Stimulated activated CD4-positive, alpha-beta T cell treated with anti-CD3 and anti-CD28 coated beads, Interleukin-12 subunit alpha, Interleukin-12 subunit beta, amount 100 ng/mL, for 48 hours (primary cell): ENCODE data around the gene C1GALT1.
"Not testable (repeated sequence)": the region's sequence is repeated elsewhere in the genome, so short reads cannot be mapped to it uniquely, and the experiment has no call there.

Source experiments
- DNase-seq, 3 donors: peaks; one replicate each; pipeline ENCODE4 v3.0.0-alpha.2; 2020; ENCODE audit warnings: low read depth in 2 of 3, low spot score in 1 of 3

Gene C1GALT1

GRCh38 chr7:7166318-7166717, 16.0 kb upstream of the C1GALT1 start:
- DNase-seq, result no peak

GRCh38 chr7:7169296-7169695, 13.0 kb upstream of the C1GALT1 start:
- DNase-seq, result no peak

- DNase-seq, result no peak
Measured at GRCh38 chr7:7173956-7174632, 8.2 kb upstream of the C1GALT1 start.

- no peak for DNase-seq
Measured at GRCh38 chr7:7175075-7175695, 7.2 kb upstream of the C1GALT1 start.

- DNase-seq, result no peak
Measured at GRCh38 chr7:7176406-7177043, 5.8 kb upstream of the C1GALT1 start.

- no peak for DNase-seq
Measured at GRCh38 chr7:7177044-7177517, 5.3 kb upstream of the C1GALT1 start.

- DNase-seq, result no peak
Measured at GRCh38 chr7:7178081-7178480, 4.3 kb upstream of the C1GALT1 start.

- DNase-seq, result no peak
Measured at GRCh38 chr7:7178906-7179305, 3.4 kb upstream of the C1GALT1 start.

GRCh38 chr7:7180725-7181449, 1.5 kb upstream of the C1GALT1 start:
- DNase-seq, result no peak

- DNase-seq, result peak in 1 of 3 donors; percentile 23
Measured at GRCh38 chr7:7181519-7182155, 707 bp upstream of the C1GALT1 start.

- DNase-seq, result peak in 2 of 3 donors; percentile 14 to 41
Measured at GRCh38 chr7:7183061-7183837, 905 bp downstream of the C1GALT1 start.

- DNase-seq, result no peak
Measured at GRCh38 chr7:7183838-7184463, 1.6 kb downstream of the C1GALT1 start.

GRCh38 chr7:7185371-7185989, 3.1 kb downstream of the C1GALT1 start:
- no peak for DNase-seq

- DNase-seq, result no peak
Measured at GRCh38 chr7:7188091-7188490, 5.7 kb downstream of the C1GALT1 start.

- no peak for DNase-seq
Measured at GRCh38 chr7:7188742-7189141, 6.4 kb downstream of the C1GALT1 start.

GRCh38 chr7:7190142-7190541, 7.8 kb downstream of the C1GALT1 start:
- DNase-seq, result no peak

GRCh38 chr7:7191137-7191536, 8.8 kb downstream of the C1GALT1 start:
- DNase-seq, result no peak

GRCh38 chr7:7192798-7193788, 10.7 kb downstream of the C1GALT1 start:
- not testable (repeated sequence) for DNase-seq
